Motor neuron (in vitro differentiated cells): ENCODE data around the gene DCC. TPM values are rescaled to one million over a fixed set of nuclear protein-coding genes. Genes with fewer than 3 reads are reported as not detected.

Experiments
- ATAC-seq, 8 experiments: fragments of 200-7000 bp; cut with Tn5 transposase; replicated peaks in 6 of 8; 2 replicates each; pipeline ENCODE4 v1.8.0; 2021; ENCODE audit warnings: mild to moderate bottlenecking in 8 of 8, moderate library complexity in 8 of 8
- H3K27ac ChIP-seq, 2 donors: fragments of 250-450 bp; sonication (Bioruptor Pico); 2 replicates each; pipeline ENCODE4 v1.9.0; 2021; ENCODE audit warnings: antibody characterized with exemption in 2 of 2, mild to moderate bottlenecking in 2 of 2, moderate library complexity in 1 of 2
- H3K4me1 ChIP-seq, 2 donors: fragments of 250-450 bp; sonication (Bioruptor Pico); replicated peaks in 1 of 2; 2 replicates each; pipeline ENCODE4 v1.6.1; 2021; ENCODE audit warnings: antibody characterized with exemption in 2 of 2, mild to moderate bottlenecking in 2 of 2, moderate library complexity in 1 of 2
- H3K4me3 ChIP-seq, 5 donors: fragments of 250-450 bp; sonication (Bioruptor Pico); 2 replicates each; pipeline ENCODE4 v1.9.0; 2021; ENCODE audit warnings: antibody characterized with exemption in 5 of 5, mild to moderate bottlenecking in 5 of 5, moderate library complexity in 4 of 5
- WGBS, 10 experiments: fragments of 450-650 bp; shearing (Covaris generic); methylation state at CpG; one replicate each; pipeline ENCODE4 v1.0.0; 2022; 5-methylcytosine and 5-hydroxymethylcytosine counted together
- in situ Hi-C, 9 experiments: fragments of 400-800 bp; cut with MboI; loops; one replicate each; pipeline ENCODE4 v1.15.0; 2021; ENCODE audit warnings: low sequenced_read_pairs in 9 of 9, low pct_unique_long_range_greater_than_20kb in 2 of 9; ENCODE audit not compliant: unreplicated experiment in 9 of 9
- total RNA-seq, 8 experiments: library from RNA; unstranded; fragments of 300-600 nt; gene quantifications; 2 replicates each; pipeline versions ENCODE4 v1.2.3 to v1.2.4, GENCODE V29; 2022

DCC gene
- total RNA-seq, 8 experiments from 2014 or later: 0.04 to 66.0 (median 48.3) TPM; not detected in 2

GRCh38 chr18:53534203-53534602 is 1194.2 kb downstream of the DCC start:
- WGBS, 10 experiments: 22 to 100% (median 95%) methylated on average over 1 of the region's 1 CpG; no CpG with 5 or more reads in 2 of the 10 experiments
- no peak overlapping the region for H3K27ac ChIP-seq

GRCh38 chr18:53534695-53535094 is 1194.7 kb downstream of the DCC start:
- Histone ChIP-seq H3K27ac (no peak overlapping the region), H3K4me1 (peaks cover 6 to 13% of the 10 kb centered on the region in 2 donors), H3K4me3 (no peak overlapping the region)
- ATAC-seq: peak in 3 of 8 experiments; percentile 20 to 91 (median 90)
- in situ Hi-C loops: no loop called here
- 0 to 100% (median 0%) methylated on average over 1 to 3 of the region's 3 CpGs; no CpG with 5 or more reads in 4 of the 10 experiments for WGBS, 10 experiments

More at GRCh38 chr18:53534203-53534602, 1194.2 kb downstream of the DCC start:
- H3K4me3 ChIP-seq: no peak overlapping the region
- ATAC-seq: peak in 2 of 8 experiments; percentile 23 to 33
- H3K4me1 ChIP-seq: peaks cover 6 to 15% of the 10 kb centered on the region in 2 donors
- in situ Hi-C loops: no loop called here

GRCh38 chr18:53536908-53537307 is 1196.9 kb downstream of the DCC start:
- Histone ChIP-seq H3K27ac (no peak overlapping the region), H3K4me1 (peaks cover 6 to 29% of the 10 kb centered on the region in 2 donors), H3K4me3 (no peak overlapping the region)
- in situ Hi-C loops: no loop called here
- 17 to 100% (median 88%) methylated on average over 1 to 2 of the region's 2 CpGs; no CpG with 5 or more reads in 3 of the 10 experiments for WGBS, 10 experiments
- ATAC-seq: peak in 3 of 8 experiments; percentile 66 to 88 (median 68)

DNA sequence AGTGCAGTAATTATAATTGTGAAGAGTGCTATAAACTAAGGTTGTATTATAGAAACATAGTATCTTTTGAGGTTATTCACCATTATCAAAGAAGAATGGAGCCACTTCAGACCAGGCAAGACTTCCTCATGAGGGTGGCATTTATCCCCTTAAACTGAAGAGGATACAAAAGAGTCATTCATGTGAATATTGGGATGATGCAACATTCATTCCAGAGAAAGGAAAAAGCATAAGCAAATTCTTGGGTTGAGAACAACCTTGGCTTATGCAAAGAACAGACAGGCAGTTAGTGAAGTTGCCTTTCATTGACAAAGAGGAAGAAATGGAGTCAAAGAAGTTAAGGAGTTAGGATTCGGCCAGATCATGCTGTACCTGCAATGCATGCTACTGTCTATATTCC is 1201.9 kb downstream of the DCC start:
- WGBS, 10 experiments: 0 to 80% (median 46%) methylated on average over 1 of the region's 1 CpG; no CpG with 5 or more reads in 4 of the 10 experiments
- Histone ChIP-seq H3K27ac (no peak overlapping the region), H3K4me3 (no peak overlapping the region), H3K4me1 (peaks cover 0 to 28% of the 10 kb centered on the region in 2 donors)
- ATAC-seq: no peak
- in situ Hi-C loops: no loop called here

DNA sequence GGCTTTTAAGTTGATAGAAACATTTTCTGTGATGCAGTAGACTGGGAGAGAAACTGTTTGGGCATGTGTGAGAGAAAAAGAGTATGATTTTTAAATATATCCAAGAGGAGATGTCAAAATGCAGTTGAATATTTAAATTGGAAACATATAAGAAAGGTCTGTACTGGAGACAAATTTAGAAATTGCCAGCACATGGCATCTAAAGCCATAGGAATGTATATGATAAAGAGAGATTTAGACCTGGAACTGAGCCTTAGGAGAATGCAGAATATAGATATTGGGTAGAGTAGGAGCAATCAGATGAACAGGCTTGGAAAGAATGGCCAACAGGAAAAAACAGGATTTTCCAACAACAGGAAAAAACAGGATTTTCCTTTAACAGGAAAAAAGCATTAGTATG is 1203.7 kb downstream of the DCC start:
- no peak for ATAC-seq
- no peak overlapping the region for H3K4me3 ChIP-seq
- no peak overlapping the region for H3K27ac ChIP-seq
- H3K4me1 ChIP-seq: peaks cover 0 to 21% of the 10 kb centered on the region in 2 donors
- in situ Hi-C loops: no loop called here

DNA sequence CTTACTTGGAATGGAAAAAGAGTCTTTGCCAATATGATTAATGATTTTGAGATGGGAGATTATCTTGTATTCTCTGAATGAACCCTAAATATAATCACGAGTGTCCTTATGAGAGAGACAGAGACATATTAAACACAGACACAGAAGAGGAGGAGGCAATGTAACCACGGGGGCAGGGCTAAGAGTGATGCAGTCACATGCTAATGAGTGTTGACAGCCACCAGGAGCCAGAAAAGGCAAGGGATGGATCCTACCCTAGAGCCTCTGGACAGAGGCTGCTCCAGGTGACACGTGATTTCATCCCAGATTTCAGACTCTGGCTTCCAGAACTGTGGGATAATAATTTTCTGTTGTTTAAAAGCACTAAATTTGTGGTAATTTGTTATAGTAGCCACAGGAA is 1204.9 kb downstream of the DCC start:
- no peak overlapping the region for H3K4me3 ChIP-seq
- peaks cover 0 to 21% of the 10 kb centered on the region in 2 donors for H3K4me1 ChIP-seq
- peak in 6 of 8 experiments; percentile 22 to 87 (median 66) for ATAC-seq
- no peak overlapping the region for H3K27ac ChIP-seq
- in situ Hi-C loops: no loop called here
- WGBS, 10 experiments: 0 to 100% (median 36%) methylated on average over 1 to 3 of the region's 3 CpGs; no CpG with 5 or more reads in 2 of the 10 experiments

DNA sequence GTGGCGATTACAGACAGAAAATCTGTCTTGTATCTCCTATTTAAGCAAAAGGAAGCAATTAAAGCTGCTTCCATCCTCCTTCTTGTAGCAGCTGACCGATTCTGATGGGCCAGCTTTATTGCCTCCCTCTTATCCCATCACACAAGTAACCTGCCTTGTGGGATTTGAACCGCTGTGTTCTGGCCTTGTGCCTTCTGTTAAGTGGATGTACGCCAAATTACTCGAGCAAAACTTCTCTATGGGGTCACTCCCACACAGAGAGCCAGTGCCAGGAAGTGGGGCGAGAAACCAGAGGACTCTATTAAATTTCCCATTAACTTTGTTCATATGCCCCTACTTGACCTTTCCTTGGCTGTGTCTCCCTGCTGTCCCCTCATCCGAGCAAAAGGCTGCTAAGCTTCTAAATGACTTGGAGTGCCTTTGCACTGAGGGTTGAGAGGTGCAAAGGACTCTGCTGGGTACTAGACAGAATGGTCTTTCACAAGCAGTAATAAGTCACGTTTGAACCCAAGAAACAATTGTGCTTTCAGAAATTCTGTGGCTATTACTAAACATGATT is 1212.0 kb downstream of the DCC start:
- Histone ChIP-seq H3K4me1 (peaks cover 0 to 10% of the 10 kb centered on the region in 2 donors), H3K27ac (no peak overlapping the region), H3K4me3 (no peak overlapping the region)
- in situ Hi-C loops: loop anchor here in 5 of 9 experiments (25.0 kb wide), 2 partner anchors 560 to 585 kb away; no protein-coding TSS in a partner anchor
- no peak for ATAC-seq
- 0 to 94% (median 66%) methylated on average over 1 to 7 of the region's 8 CpGs for WGBS, 10 experiments

DNA sequence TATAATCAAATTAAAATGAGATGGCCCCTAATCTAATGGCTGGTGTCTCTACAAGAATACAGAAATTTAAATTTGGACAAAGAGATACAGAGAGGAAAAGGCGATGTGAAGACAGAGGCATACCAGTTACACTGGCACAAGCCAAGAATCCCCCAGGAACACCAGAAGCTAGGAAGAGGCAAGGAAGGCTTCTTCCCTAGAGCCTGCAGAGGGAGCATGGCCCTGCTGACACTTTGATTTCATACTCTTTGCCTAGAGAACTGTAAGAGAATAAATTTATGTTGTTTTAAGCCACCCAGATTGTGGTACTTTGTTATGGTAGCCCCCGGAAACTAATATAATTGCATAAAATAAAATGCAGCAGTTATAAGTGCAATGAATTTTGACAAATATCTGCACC is 1213.0 kb downstream of the DCC start:
- no peak for ATAC-seq

DNA sequence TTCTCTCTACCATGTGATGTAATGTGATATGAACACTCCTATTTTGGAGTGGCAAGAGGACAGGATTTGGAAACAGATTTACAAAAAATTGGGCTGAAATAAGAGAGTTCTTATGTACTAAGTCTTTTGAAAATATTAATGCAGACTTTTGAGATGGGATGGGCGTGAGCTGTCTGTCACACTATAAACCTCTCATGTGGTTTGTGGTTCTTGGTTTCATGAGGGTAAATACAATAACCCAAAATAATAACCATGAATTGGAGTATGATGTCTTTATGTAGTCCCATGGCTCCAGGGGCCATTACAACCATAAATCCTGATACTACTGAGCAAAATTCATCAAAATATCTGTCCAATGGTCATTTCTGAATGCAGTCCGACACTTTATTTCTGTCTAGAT is 1216.5 kb downstream of the DCC start:
- ATAC-seq: no peak
- 4 to 100% (median 74%) methylated on average over 1 to 2 of the region's 2 CpGs; no CpG with 5 or more reads in 2 of the 10 experiments for WGBS, 10 experiments
- in situ Hi-C loops: loop anchor here in 5 of 9 experiments (25.0 kb wide), 2 partner anchors 556 to 581 kb away; no protein-coding TSS in a partner anchor
- Histone ChIP-seq H3K4me1 (peaks cover 0 to 11% of the 10 kb centered on the region in 2 donors), H3K27ac (no peak overlapping the region), H3K4me3 (no peak overlapping the region)

More for the DNA sequence above, 1213.0 kb downstream of the DCC start:
- H3K27ac ChIP-seq: no peak overlapping the region
- H3K4me3 ChIP-seq: no peak overlapping the region
- peaks cover 0 to 11% of the 10 kb centered on the region in 2 donors for H3K4me1 ChIP-seq
- 0 to 100% (median 79%) methylated on average over 1 to 2 of the region's 2 CpGs; no CpG with 5 or more reads in 2 of the 10 experiments for WGBS, 10 experiments
- in situ Hi-C loops: loop anchor here in 5 of 9 experiments (25.0 kb wide), 2 partner anchors 559 to 584 kb away; no protein-coding TSS in a partner anchor

GRCh38 chr18:53560546-53560945 is 1220.5 kb downstream of the DCC start:
- in situ Hi-C loops: loop anchor here in 5 of 9 experiments (25.0 kb wide), 2 partner anchors 552 to 577 kb away; no protein-coding TSS in a partner anchor
- Histone ChIP-seq H3K27ac (no peak overlapping the region), H3K4me3 (no peak overlapping the region), H3K4me1 (peaks cover 0 to 11% of the 10 kb centered on the region in 2 donors)
- WGBS, 10 experiments: 29 to 100% (median 98%) methylated on average over 1 to 2 of the region's 2 CpGs; no CpG with 5 or more reads in 2 of the 10 experiments
- ATAC-seq: no peak

DNA sequence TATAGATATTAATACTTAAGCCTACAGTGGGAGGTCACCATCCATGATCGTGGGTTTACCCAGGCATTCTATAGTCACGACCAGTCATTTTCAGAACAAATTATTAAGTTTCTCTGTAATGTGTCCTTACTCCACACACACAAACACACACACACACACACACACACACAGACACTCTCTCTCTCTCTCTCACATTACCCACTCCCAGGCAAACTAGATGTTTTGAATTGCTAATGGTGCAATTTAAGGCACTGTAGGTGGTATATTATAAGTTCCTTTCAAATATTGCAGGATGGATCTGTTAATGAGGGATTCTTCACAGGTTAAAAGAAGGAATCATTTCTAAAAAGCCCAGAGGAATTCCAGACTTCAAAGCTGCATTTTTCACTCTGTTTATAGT is 1226.6 kb downstream of the DCC start:
- WGBS, 10 experiments: 57 to 100% (median 90%) methylated on average over 1 to 2 of the region's 2 CpGs; no CpG with 5 or more reads in 3 of the 10 experiments
- Histone ChIP-seq H3K4me1 (peaks cover 0 to 7% of the 10 kb centered on the region in 2 donors), H3K4me3 (no peak overlapping the region), H3K27ac (no peak overlapping the region)
- in situ Hi-C loops: loop anchor here in 5 of 9 experiments (25.0 kb wide), 2 partner anchors 546 to 571 kb away; no protein-coding TSS in a partner anchor
- ATAC-seq: no peak

DNA sequence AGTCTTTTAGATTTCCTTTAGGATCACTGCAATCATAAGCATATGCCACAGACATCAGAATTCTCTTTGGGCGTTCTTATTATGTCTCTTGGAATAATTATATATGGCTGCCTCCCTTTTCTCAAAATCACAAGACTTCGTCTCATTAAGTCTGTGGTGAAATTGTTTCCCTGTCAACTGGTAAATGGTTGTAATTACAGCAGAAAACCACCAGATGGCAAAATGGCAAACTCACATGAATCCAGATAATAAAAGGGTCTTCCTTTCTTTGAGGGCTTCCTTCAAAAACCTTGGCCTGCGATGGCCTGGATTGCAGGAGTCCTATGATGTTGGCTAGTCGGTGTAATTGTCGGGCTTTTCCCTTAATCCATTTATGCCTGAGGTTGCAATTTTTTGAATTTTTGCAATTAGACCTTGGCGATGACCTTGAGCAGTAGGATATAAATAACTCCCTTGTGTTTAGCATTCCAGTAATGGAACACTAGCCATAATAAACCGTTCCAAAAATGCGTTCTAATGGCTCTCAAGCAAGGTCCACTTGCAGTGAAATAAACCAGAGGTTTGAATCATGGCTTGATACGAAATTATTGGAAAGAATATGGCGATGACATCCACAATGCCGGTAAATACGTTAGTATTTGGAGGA is 1228.1 kb downstream of the DCC start:
- H3K4me3 ChIP-seq: no peak overlapping the region
- in situ Hi-C loops: loop anchor here in 5 of 9 experiments (25.0 kb wide), 2 partner anchors 544 to 569 kb away; no protein-coding TSS in a partner anchor
- H3K27ac ChIP-seq: no peak overlapping the region
- 10 to 100% (median 81%) methylated on average over 1 to 12 of the region's 12 CpGs for WGBS, 10 experiments
- peaks cover 0 to 7% of the 10 kb centered on the region in 2 donors for H3K4me1 ChIP-seq
- ATAC-seq: peak in 3 of 8 experiments; percentile 45 to 70 (median 69)
